Mesenchymal stem cell (in vitro differentiated cells and primary cell): ENCODE results near the gene SHANK3.

Experiments
- DNase-seq: peaks from one replicate; pipeline ENCODE4 v3.0.0-alpha.2; 2013
- H2AFZ ChIP-seq: one replicate; pipeline ENCODE4 v1.6.1; 2013; ENCODE audit warnings: low read depth, mild to moderate bottlenecking, control low read depth, inconsistent platforms, low read length, moderate library complexity
- H2AK5ac ChIP-seq: 2 replicates; pipeline ENCODE4 v1.6.1; 2013; ENCODE audit warnings: low read length, moderate library complexity, mild to moderate bottlenecking, inconsistent platforms; ENCODE audit not compliant: severe bottlenecking
- H2BK120ac ChIP-seq: one replicate; pipeline ENCODE4 v1.6.1; 2013; ENCODE audit warnings: low read depth, mild to moderate bottlenecking, inconsistent platforms, low read length, moderate library complexity
- H2BK12ac ChIP-seq, 2 experiments: one replicate each; pipeline ENCODE4 v1.6.1; 2013; ENCODE audit warnings: inconsistent platforms in 2 of 2, low read length in 2 of 2, mild to moderate bottlenecking in 2 of 2, moderate library complexity in 2 of 2, control low read depth in 1 of 2
- H2BK15ac ChIP-seq: one replicate; pipeline ENCODE4 v1.6.1; 2013; ENCODE audit warnings: mild to moderate bottlenecking, low read depth, inconsistent platforms; ENCODE audit not compliant: poor library complexity, severe bottlenecking
- H2BK5ac ChIP-seq: 2 replicates; pipeline ENCODE4 v1.6.1; 2013; ENCODE audit warnings: low read depth, mild to moderate bottlenecking, low read length, control low read depth, inconsistent platforms; ENCODE audit not compliant: poor library complexity, severe bottlenecking
- H3K14ac ChIP-seq, 2 experiments: one replicate each; pipeline ENCODE4 v1.6.1; 2013; ENCODE audit warnings: inconsistent platforms in 2 of 2, low read length in 2 of 2, control low read depth in 1 of 2, mild to moderate bottlenecking in 1 of 2, moderate library complexity in 1 of 2
- H3K18ac ChIP-seq, 2 experiments: one replicate each; pipeline ENCODE4 v1.6.1; 2013; ENCODE audit warnings: inconsistent platforms in 2 of 2, low read length in 2 of 2, control low read depth in 1 of 2, low read depth in 1 of 2, mild to moderate bottlenecking in 1 of 2
- H3K23ac ChIP-seq, 2 experiments: one replicate each; pipeline ENCODE4 v1.6.1; 2013; ENCODE audit warnings: inconsistent platforms in 2 of 2, low read length in 2 of 2, mild to moderate bottlenecking in 2 of 2, moderate library complexity in 2 of 2, control low read depth in 1 of 2
- H3K27ac ChIP-seq: 2 replicates; pipeline ENCODE4 v1.5.1; 2013; ENCODE audit warnings: mild to moderate bottlenecking, moderate library complexity, low read length, control low read depth, inconsistent platforms; ENCODE audit not compliant: poor library complexity, severe bottlenecking
- H3K27me3 ChIP-seq, 2 experiments: 2 replicates each; pipeline versions ENCODE4 v1.6.1 to v1.7.0; 2013; ENCODE audit warnings: low read length in 2 of 2, mild to moderate bottlenecking in 2 of 2, moderate library complexity in 2 of 2, control low read depth in 1 of 2, inconsistent platforms in 1 of 2; ENCODE audit not compliant: control insufficient read depth in 1 of 2, insufficient read depth in 1 of 2
- H3K36me3 ChIP-seq, 2 experiments: 2 replicates each; pipeline versions ENCODE4 v1.6.1 to v1.7.0; 2013; ENCODE audit warnings: low read length in 2 of 2, control low read depth in 1 of 2, inconsistent platforms in 1 of 2, low read depth in 1 of 2, mild to moderate bottlenecking in 1 of 2; ENCODE audit not compliant: insufficient read depth in 2 of 2, control insufficient read depth in 1 of 2
- H3K4ac ChIP-seq, 2 experiments: one replicate each; pipeline ENCODE4 v1.6.1; 2013; ENCODE audit warnings: inconsistent platforms in 2 of 2, low read length in 2 of 2, mild to moderate bottlenecking in 2 of 2, moderate library complexity in 2 of 2, control low read depth in 1 of 2, low read depth in 1 of 2
- H3K4me1 ChIP-seq: 2 replicates; pipeline ENCODE4 v1.6.1; 2013; ENCODE audit warnings: low read depth, low read length, control low read depth; ENCODE audit not compliant: control insufficient read depth, insufficient read depth
- H3K4me2 ChIP-seq: 2 replicates; pipeline ENCODE4 v1.6.1; 2013; ENCODE audit warnings: low read length, mild to moderate bottlenecking, inconsistent platforms; ENCODE audit not compliant: poor library complexity, severe bottlenecking
- H3K4me3 ChIP-seq, 2 experiments: 2 replicates each; pipeline versions ENCODE4 v1.5.1 to v1.7.0; 2013; ENCODE audit warnings: low read length in 2 of 2, mild to moderate bottlenecking in 2 of 2, control low read depth in 1 of 2, low read depth in 1 of 2; ENCODE audit not compliant: insufficient read depth in 1 of 2
- H3K79me1 ChIP-seq: replicated peaks from 2 replicates; pipeline ENCODE4 v1.6.1; 2013; ENCODE audit warnings: mild to moderate bottlenecking, control low read depth, low read length, inconsistent platforms; ENCODE audit not compliant: poor library complexity, severe bottlenecking
- H3K9ac ChIP-seq: 2 replicates; pipeline ENCODE4 v1.7.0; 2013; ENCODE audit warnings: mild to moderate bottlenecking, low read length, moderate library complexity
- H3K9me3 ChIP-seq: 2 replicates; pipeline ENCODE4 v1.7.0; 2013; ENCODE audit warnings: mild to moderate bottlenecking, low read length; ENCODE audit not compliant: control insufficient read depth
- H4K8ac ChIP-seq: one replicate; pipeline ENCODE4 v1.6.1; 2013; ENCODE audit warnings: inconsistent platforms, mild to moderate bottlenecking, low read length, moderate library complexity
- H4K91ac ChIP-seq: one replicate; pipeline ENCODE4 v1.6.1; 2013; ENCODE audit warnings: mild to moderate bottlenecking, low read length, inconsistent platforms
- WGBS: methylation state at CpG from one replicate; pipeline ENCODE4 v1.1.7; 2013; ENCODE audit warnings: mixed read lengths; 5-methylcytosine and 5-hydroxymethylcytosine counted together

The SHANK3 gene

DNA sequence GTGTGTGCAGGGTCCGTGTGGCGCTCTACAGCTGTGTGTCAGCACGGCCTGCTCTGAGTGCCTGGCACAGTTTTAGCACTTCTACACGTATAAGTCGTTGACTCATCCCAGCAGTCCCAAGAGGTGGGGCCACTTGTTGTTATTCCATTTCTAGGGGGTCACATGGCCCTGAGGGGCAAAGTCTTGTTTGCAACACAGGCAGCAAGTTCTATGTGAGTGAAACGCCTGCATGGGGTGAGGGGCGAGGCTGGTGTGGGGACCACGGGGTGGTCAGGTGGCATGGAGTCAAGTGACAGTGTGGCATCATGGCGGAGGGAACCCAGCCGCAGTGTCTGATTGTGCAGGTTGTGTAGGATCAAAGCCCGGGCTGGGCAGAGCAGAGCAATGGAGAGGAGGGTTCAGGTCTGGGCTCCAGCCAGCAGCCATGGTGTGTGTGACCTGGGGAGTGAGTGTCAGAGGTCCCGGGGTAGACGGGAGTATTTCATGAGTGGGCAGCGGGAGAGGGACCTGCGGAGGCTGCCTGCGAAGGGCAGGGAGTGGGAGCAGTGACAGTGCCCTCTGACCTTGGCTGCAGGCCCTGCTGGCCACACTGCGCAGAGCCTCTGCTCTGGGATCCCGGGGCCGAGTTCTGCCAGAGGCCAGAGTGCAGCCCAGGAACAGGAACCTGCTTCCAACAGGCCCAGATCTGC is 27.9 kb downstream of the SHANK3 start:
- 85% methylated on average over 16 of the region's 19 CpGs for WGBS
- no peak overlapping the region for H2BK12ac ChIP-seq

DNA sequence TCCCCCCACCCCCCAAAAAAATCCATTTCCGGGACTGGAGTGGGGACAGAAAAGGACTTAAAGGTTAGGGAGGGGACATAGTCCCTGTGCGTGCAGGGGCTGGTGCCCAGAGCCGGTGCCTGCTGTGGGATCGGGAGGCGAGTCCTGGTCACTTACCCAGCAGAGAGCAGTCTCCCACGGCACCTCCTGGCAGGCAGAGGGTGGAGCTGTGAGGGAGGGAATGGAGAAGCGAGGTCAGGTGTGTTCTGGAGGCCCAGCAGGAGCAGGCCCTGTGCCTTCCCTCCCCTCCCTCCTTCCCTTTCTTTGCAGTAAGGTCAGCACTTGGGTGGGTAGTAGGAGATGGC is 28.4 kb downstream of the SHANK3 start:
- Histone ChIP-seq H3K4me1 (peaks cover 31% of the 10 kb centered on the region), H3K18ac (no peak overlapping the region), H3K9ac (no peak overlapping the region), H3K9me3 (no peaks in the 10 kb centered on the region), H2BK15ac (no peak overlapping the region), H3K23ac (no peak overlapping the region), H3K4me3 (no peak overlapping the region), H4K91ac (no peak overlapping the region), H3K36me3 (peaks cover 0 to 20% of the 10 kb centered on the region in 2 experiments), H2BK5ac (no peak overlapping the region), H4K8ac (no peak overlapping the region), H2AFZ (no peak overlapping the region), H3K14ac (no peak overlapping the region), H3K27me3 (peaks cover 5 to 17% of the 10 kb centered on the region in 2 experiments), H3K79me1 (peaks cover 2% of the 10 kb centered on the region), H2BK120ac (no peak overlapping the region), H2AK5ac (no peak overlapping the region), H3K27ac (no peak overlapping the region), H3K4me2 (no peak overlapping the region), H2BK12ac (no peak overlapping the region), H3K4ac (no peak overlapping the region)
- no peak for DNase-seq
- 71% methylated on average over 5 of the region's 7 CpGs for WGBS

More for the DNA sequence above, 27.9 kb downstream of the SHANK3 start:
- Histone ChIP-seq H3K4me3 (no peak overlapping the region), H3K27me3 (peaks cover 10 to 22% of the 10 kb centered on the region in 2 experiments), H3K14ac (no peak overlapping the region), H3K4me2 (no peak overlapping the region), H2AFZ (no peak overlapping the region), H3K4me1 (peaks cover 26% of the 10 kb centered on the region), H3K9me3 (no peaks in the 10 kb centered on the region), H2BK120ac (no peak overlapping the region), H3K79me1 (peaks cover 2% of the 10 kb centered on the region), H3K23ac (no peak overlapping the region), H4K91ac (no peak overlapping the region), H3K9ac (no peak overlapping the region), H3K4ac (no peak overlapping the region), H3K27ac (no peak overlapping the region), H3K36me3 (peaks cover 0 to 18% of the 10 kb centered on the region in 2 experiments), H2AK5ac (no peak overlapping the region), H4K8ac (no peak overlapping the region), H2BK5ac (no peak overlapping the region), H2BK15ac (no peak overlapping the region), H3K18ac (no peak overlapping the region)
- DNase-seq: no peak

DNA sequence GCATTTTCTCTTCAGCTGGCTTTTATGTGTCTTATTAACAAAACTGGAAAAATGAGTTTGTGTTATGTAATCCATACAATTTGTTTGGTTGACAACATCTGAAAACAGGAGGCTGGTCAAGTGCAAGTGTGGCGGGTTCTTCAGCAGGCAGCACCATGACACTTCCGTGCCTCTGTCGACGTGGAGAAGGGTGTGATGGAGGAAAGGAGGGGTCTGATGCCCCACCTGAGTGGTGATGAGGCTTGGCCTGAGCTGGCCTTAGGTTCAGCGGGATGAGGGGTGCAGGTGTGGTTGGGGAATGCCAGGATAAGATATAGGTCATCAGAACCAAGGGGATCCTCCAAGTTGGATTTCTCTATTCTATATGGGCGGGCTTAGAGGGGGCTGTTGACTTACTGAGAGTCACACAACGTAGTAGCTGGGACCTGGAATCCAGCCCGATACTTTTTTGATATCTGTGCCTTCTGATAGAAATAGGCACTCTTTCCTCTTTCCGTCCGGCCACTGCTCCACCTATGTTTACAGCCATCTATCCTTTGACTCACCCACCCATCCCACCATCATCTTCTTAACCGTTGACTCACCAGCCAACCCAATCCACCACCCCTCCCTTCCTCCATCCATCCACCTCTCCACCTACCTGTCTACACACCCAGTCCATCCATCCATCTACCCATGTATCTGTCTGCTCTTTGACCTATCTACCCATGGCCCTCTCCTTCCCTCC is 29.0 kb downstream of the SHANK3 start:
- Histone ChIP-seq H2BK12ac (no peak overlapping the region), H3K36me3 (peaks cover 0 to 25% of the 10 kb centered on the region in 2 experiments), H3K27me3 (peaks cover 0 to 12% of the 10 kb centered on the region in 2 experiments), H2BK15ac (no peak overlapping the region), H4K91ac (no peak overlapping the region), H3K14ac (no peak overlapping the region), H3K4me2 (no peak overlapping the region), H2BK120ac (no peak overlapping the region), H3K4ac (no peak overlapping the region), H3K4me1 (peaks cover 33% of the 10 kb centered on the region), H2AFZ (no peak overlapping the region), H3K18ac (no peak overlapping the region), H3K27ac (no peak overlapping the region), H2BK5ac (no peak overlapping the region), H2AK5ac (no peak overlapping the region), H4K8ac (no peak overlapping the region), H3K9ac (no peak overlapping the region), H3K9me3 (no peaks in the 10 kb centered on the region), H3K4me3 (no peak overlapping the region), H3K79me1 (peaks cover 2% of the 10 kb centered on the region), H3K23ac (no peak overlapping the region)
- 93% methylated on average over 11 of the region's 11 CpGs for WGBS
- DNase-seq: no peak

DNA sequence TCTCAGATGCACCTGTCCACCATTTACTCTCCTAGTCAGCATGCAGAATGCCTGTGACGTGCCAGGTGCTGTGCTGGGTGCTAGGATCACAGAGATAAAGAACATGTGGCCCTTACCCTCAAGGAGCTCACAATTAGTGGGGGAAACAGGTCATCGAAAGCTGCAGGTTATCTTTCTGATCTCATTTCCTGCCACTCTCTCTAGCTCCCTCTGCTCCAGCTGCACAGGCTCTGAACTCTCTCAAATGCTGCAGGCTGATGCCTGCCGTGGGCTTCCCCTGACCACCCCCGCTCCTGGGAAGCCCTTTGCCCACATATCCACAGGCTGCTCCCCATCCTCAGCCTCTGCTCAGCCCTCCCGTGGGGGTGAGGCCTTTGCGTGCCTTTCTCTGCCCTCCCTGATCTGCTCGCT is 29.6 kb downstream of the SHANK3 start:
- Histone ChIP-seq H3K27me3 (peaks cover 0 to 7% of the 10 kb centered on the region in 2 experiments), H3K4me1 (peaks cover 27% of the 10 kb centered on the region), H3K4me2 (no peak overlapping the region), H3K23ac (no peak overlapping the region), H3K27ac (no peak overlapping the region), H2BK15ac (no peak overlapping the region), H2BK120ac (no peak overlapping the region), H4K91ac (no peak overlapping the region), H3K36me3 (peaks cover 0 to 26% of the 10 kb centered on the region in 2 experiments), H3K9ac (no peak overlapping the region), H3K9me3 (no peaks in the 10 kb centered on the region), H2AFZ (no peak overlapping the region), H3K18ac (no peak overlapping the region), H2BK5ac (no peak overlapping the region), H2BK12ac (no peak overlapping the region), H3K79me1 (peaks cover 2% of the 10 kb centered on the region), H3K14ac (no peak overlapping the region), H3K4ac (no peak overlapping the region), H2AK5ac (no peak overlapping the region), H4K8ac (no peak overlapping the region), H3K4me3 (no peak overlapping the region)
- WGBS: 65% methylated on average over 7 of the region's 7 CpGs
- DNase-seq: no peak
